ENCODE measurements around the gene PRDM16.

DNA sequence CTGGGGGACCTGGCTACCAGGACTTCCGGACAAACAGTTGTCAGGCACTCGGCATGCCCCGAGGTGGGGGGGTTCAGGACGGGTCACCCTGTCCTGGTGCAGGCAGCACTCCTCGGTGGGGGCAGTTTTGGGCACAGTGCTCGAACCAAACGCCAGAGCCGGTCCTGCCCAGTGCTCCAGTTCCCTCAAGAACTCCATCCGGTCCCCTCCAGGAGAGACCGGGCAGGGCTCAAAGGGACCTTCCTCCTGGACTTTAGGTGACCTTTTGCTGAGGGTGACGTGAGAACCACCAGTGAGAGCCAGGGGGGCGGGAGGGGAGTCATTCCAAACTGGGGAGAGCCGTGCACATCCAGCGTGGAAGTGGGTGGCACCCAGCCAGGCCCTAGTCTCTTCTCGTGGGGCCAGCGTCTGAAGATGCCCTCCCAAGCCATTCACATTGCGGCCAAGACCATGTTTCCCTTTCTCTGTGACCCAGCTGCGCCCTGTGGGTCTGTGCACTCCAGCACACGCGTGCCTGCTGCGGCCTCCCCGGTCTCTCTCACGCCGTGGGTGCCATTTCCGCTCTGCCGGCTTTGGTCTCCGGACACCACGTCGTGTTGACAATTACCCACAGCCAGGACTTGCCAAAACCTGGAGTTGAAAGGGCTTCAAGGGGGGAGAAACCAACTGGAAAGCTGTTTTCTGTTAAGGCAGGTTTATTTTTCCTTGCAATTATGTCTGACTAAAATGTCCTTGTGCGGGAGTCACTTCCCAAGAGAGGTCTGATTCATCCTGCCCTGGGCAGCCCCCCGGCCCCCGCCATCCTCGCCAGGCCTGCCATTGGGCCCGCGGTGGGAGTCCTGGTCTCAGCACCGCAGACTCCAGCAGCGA is 206.7 kb downstream of the PRDM16 start:
- TF ChIP-seq, protein P1, sequence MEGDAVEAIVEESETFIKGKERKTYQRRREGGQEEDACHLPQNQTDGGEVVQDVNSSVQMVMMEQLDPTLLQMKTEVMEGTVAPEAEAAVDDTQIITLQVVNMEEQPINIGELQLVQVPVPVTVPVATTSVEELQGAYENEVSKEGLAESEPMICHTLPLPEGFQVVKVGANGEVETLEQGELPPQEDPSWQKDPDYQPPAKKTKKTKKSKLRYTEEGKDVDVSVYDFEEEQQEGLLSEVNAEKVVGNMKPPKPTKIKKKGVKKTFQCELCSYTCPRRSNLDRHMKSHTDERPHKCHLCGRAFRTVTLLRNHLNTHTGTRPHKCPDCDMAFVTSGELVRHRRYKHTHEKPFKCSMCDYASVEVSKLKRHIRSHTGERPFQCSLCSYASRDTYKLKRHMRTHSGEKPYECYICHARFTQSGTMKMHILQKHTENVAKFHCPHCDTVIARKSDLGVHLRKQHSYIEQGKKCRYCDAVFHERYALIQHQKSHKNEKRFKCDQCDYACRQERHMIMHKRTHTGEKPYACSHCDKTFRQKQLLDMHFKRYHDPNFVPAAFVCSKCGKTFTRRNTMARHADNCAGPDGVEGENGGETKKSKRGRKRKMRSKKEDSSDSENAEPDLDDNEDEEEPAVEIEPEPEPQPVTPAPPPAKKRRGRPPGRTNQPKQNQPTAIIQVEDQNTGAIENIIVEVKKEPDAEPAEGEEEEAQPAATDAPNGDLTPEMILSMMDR (IDR thresholded peaks at IDR 0.05): no peak
- no peak for TF ChIP-seq POLR2A (IDR thresholded peaks at IDR 0.05)
